Measurements from ENCODE around the gene DDX25.

The DDX25 gene

DNA sequence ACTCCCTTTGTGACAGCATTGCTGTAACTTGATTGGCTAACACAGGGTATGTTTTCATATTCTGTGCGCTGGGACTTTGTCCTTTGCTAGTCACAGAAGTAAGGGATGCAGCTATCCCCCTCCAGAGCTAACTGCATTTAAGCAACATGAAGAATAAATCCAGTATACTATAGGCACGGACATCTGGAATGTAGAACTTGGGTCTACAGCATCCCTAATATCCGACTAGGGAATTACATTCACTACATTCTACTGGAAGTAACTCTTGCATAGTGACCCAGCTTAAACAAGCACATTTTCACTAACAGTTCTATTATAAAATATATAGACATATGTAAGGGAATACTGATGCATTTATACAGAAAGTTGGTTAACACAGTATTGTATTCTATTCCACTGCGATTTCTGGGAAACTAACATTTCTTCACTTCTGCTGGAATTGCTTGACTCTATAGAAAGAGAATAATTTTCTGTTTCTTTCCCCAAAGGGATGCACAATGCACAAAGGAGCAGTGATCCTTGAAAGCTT lies 54.6 kb downstream of the DDX25 start:
- in situ Hi-C loops (cut with HindIII; ENCODE audit: low sequenced_read_pairs), result no loop called here
- no peak overlapping the region for H3K4me3 ChIP-seq (ENCODE audit: low read depth, low read length)
- DNase-seq (ENCODE audit: low read depth), result no peak
- TF ChIP-seq CTCF (IDR thresholded peaks at IDR 0.05; ENCODE audit: low read depth, low read length, missing control alignments), result no peak

GRCh38 chr11:125959511-125959910 lies 55.2 kb downstream of the DDX25 start:
- TF ChIP-seq CTCF (IDR thresholded peaks at IDR 0.05; ENCODE audit: low read depth, low read length, missing control alignments), result no peak
- no peak overlapping the region for H3K4me3 ChIP-seq (ENCODE audit: low read depth, low read length)
- in situ Hi-C loops (cut with HindIII; ENCODE audit: low sequenced_read_pairs), result no loop called here
- no peak for DNase-seq (ENCODE audit: low read depth)

DNA sequence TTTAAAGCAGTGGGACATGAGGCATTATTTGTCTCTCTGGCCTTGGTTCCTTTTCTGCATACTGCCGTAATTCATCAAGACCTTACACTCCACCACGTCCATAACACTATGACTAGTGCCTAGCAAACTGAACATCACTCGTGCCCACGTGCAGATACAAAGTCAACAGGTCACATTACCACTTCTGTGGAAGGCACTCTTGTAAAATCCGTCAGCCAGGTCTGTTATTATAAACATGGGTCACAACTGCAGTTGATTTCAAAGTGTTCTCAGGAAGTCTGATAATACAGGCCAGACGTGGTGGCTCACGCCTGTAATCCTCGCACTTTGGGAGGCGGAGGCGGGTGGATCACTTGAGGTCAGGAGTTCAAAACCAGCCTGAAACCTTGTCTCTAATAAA lies 55.6 kb downstream of the DDX25 start:
- no peak for TF ChIP-seq CTCF (IDR thresholded peaks at IDR 0.05; ENCODE audit: low read depth, low read length, missing control alignments)
- no peak for DNase-seq (ENCODE audit: low read depth)
- in situ Hi-C loops (cut with HindIII; ENCODE audit: low sequenced_read_pairs), result no loop called here
- no peak overlapping the region for H3K4me3 ChIP-seq (ENCODE audit: low read depth, low read length)

- DNase-seq (ENCODE audit: low read depth), result no peak
- no peak for TF ChIP-seq CTCF (IDR thresholded peaks at IDR 0.05; ENCODE audit: low read depth, low read length, missing control alignments)
- in situ Hi-C loops (cut with HindIII; ENCODE audit: low sequenced_read_pairs), result no loop called here
- no peak overlapping the region for H3K4me3 ChIP-seq (ENCODE audit: low read depth, low read length)
These were observed 56.5 kb downstream of the DDX25 start for GRCh38 chr11:125960771-125961170.

DNA sequence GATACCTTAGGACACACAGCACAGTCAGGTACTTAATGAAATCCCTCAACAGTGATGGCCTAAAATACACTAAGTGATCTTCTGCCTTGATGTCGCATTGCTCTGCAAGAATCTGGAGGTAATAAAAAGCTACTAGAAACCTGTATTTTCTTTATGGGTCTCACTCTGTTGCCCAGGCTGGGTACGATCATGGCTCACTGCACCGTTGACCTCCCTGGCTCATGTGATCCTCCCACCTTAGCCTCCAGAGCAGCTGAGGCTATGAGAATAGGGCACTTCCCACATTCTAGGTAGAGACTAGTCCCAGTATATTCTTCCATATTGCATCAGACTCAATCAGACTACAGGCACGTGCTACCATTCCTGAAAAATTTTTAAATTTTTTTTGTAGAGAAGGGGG lies 63.2 kb downstream of the DDX25 start:
- no peak overlapping the region for H3K4me3 ChIP-seq (ENCODE audit: low read depth, low read length)
- no peak for DNase-seq (ENCODE audit: low read depth)
- in situ Hi-C loops (cut with HindIII; ENCODE audit: low sequenced_read_pairs), result no loop called here
- TF ChIP-seq CTCF (IDR thresholded peaks at IDR 0.05; ENCODE audit: low read depth, low read length, missing control alignments), result no peak

GRCh38 chr11:125968354-125968753 lies 64.0 kb downstream of the DDX25 start:
- in situ Hi-C loops (cut with HindIII; ENCODE audit: low sequenced_read_pairs), result no loop called here
- no peak for DNase-seq (ENCODE audit: low read depth)
- H3K4me3 ChIP-seq (ENCODE audit: low read depth, low read length), result no peak overlapping the region
- TF ChIP-seq CTCF (IDR thresholded peaks at IDR 0.05; ENCODE audit: low read depth, low read length, missing control alignments), result no peak

DNA sequence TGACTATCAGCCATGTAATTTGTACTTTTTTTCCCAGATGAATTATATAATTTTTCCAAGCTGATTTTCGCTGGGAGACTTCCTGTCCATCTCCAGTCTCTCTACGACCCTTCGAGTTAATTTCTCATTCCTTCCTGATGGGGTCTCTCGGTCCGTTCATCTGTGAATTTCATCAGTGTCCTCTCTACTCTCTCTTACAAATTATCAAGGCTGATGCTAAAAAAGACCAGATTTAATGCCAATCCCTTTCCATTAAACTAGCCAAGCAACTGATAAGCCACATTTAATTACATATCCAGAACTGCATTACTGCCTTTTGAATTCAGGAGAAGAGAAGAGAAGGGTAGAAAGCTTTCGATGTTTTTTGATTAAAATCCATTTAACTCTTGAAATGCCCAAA lies 67.3 kb downstream of the DDX25 start:
- no peak for DNase-seq (ENCODE audit: low read depth)
- in situ Hi-C loops (cut with HindIII; ENCODE audit: low sequenced_read_pairs), result no loop called here
- no peak for TF ChIP-seq CTCF (IDR thresholded peaks at IDR 0.05; ENCODE audit: low read depth, low read length, missing control alignments)

More for the DNA sequence above, 67.3 kb downstream of the DDX25 start:
- H3K4me3 ChIP-seq (ENCODE audit: low read depth, low read length), result no peak overlapping the region

Measured in astrocyte of the cerebellum (primary cell).